HG03521 (cell line): Measurements from ENCODE around the gene STARD7.

Experiments
- ATAC-seq: cut with Tn5 transposase; IDR thresholded peaks from one replicate; pipeline ENCODE4 v1.9.1; 2021; ENCODE audit warnings: mild to moderate bottlenecking, moderate library complexity; ENCODE audit not compliant: unreplicated experiment

STARD7 gene

GRCh38 chr2:96138179-96139145, 70.2 kb downstream of the STARD7 start, which contains the start of gene ASTL:
ASTL (minus strand) TSS chr2:96138502; CDS start chr2:96138436, 66 bp downstream.
- no peak for ATAC-seq

GRCh38 chr2:96137321-96138178, 71.1 kb downstream of the STARD7 start:
- ATAC-seq: no peak

DNA sequence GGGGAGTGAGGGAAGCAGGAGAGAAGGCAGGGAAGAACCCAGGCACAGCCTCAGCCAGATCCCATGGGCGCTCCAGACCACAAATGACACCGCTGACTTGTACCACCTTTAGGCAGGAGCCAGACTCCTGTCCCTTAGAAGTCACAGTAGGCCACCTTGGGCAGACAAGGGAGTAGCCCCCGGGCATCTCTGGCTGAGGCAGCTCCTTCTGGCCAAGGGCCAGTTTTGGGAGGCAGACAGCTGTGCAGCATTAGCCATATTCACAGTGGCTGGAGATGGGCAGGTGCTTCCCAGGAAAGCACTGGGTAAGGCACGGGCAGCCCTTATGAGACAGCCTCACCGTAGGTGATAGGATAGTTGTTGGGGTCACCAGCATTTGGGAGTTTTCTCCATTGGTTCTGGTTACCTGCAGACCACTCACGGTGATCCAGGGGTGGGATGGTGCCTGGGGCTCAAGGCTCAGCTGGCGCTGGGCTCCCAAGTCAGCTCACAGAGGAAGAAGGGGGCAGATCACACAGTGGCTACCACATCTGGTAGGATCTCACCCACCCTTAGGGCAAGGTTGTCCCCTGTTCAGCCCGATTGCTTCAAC, 72.4 kb downstream of the STARD7 start:
- ATAC-seq: no peak

DNA sequence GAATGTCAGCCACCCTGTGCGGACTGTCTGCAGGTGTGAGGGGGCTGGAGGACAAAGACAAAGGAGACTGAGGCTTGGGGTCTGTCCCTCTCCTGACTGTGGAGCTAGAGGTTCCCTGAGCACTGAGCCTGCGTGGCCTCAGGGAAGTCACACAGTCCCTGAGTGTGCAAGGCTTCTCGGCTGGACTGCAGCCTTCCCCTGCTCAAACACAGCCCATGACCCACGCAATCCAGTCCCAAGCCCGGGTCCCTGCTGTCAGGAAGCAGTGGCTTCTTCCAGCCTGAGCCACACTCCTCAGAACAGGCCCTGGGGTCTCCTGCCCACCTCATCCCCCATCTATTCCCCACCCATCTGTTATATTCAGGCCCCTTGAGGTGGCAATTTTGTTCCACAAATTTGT, 73.0 kb downstream of the STARD7 start:
- ATAC-seq: no peak

DNA sequence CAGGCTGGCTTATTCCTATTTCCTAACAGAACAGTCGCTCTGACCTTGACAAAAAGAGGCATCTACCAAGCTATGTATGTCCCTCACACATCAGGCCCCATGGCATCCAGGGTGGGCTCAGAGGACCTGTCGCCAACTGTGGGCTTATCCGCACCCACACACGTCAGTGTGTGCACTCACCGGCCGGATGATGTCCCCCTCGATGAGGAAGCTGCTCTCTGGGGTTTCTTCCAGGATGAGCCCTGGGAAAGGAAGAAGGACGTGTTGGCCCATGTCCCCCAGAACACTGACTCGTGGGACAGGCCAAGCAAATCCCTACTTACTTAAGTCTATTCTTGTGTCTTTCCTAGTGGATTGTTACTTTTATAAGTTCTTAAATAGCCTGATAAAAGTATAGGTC, 73.5 kb downstream of the STARD7 start:
- no peak for ATAC-seq
